NT2/D1 (cell line): ENCODE measurements around the gene FABP6.
"Not testable (repeated sequence)": the region's sequence is repeated elsewhere in the genome, so short reads cannot be mapped to it uniquely, and the experiment has no call there.

Experiments used
- DNase-seq: peaks from one replicate; pipeline ENCODE4 v3.0.0-alpha.2; 2011; ENCODE audit warnings: low read depth, low spot score
- H3K27me3 ChIP-seq: 2 replicates; pipeline ENCODE4 v1.6.0; 2011; ENCODE audit warnings: mild to moderate bottlenecking; ENCODE audit not compliant: insufficient read length, insufficient read depth
- H3K36me3 ChIP-seq: 2 replicates; pipeline ENCODE4 v1.6.1; 2011; ENCODE audit warnings: mild to moderate bottlenecking, low read length, mixed read lengths; ENCODE audit not compliant: insufficient read depth, insufficient read length
- H3K4me1 ChIP-seq: 2 replicates; pipeline ENCODE4 v1.5.1; 2011; ENCODE audit not compliant: insufficient read depth, insufficient read length
- H3K4me3 ChIP-seq: 2 replicates; pipeline ENCODE4 v1.5.1; 2011; ENCODE audit warnings: low read depth; ENCODE audit not compliant: insufficient read length
- H3K9ac ChIP-seq: 2 replicates; pipeline ENCODE4 v1.6.0; 2011; ENCODE audit warnings: low read depth; ENCODE audit not compliant: insufficient read length
- H3K9me3 ChIP-seq: 2 replicates; pipeline ENCODE4 v1.5.1; 2011; ENCODE audit warnings: mild to moderate bottlenecking, low read length; ENCODE audit not compliant: insufficient read depth
- SUZ12 ChIP-seq: IDR thresholded peaks from 2 replicates; pipeline ENCODE4 v1.6.1; 2011; ENCODE audit not compliant: insufficient read length, insufficient read depth; ENCODE audit errors: extremely low read depth
- YY1 ChIP-seq: IDR thresholded peaks from 2 replicates; pipeline ENCODE4 v1.6.1; 2011; ENCODE audit not compliant: insufficient read length, insufficient read depth
- ZNF274 ChIP-seq: IDR thresholded peaks from 2 replicates; pipeline ENCODE4 v1.6.1; 2011; ENCODE audit warnings: mild to moderate bottlenecking, low read depth, low read length

The FABP6 gene

DNA sequence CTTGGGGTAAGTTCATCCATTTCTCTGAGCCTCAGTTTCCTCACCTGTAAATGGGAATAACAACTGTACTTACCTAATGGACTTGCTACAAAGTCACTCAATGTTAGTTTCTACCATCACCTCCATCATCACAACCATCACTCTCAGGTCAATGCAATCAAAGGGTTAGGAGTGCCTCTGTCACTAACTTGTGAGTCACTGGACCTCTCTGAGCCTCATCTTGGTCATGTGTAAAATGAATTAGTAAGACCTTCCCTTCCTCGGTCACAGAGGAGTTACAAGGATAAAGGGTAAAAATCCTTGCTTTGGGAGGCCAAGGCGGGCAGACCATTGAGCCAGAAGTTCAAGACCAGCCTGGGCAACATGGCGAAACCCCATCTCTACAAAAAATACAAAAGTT, 12.8 kb downstream of the FABP6 start:
- Histone ChIP-seq H3K9me3 (no peaks in the 10 kb centered on the region), H3K27me3 (no peaks in the 10 kb centered on the region), H3K4me1 (peaks cover 7% of the 10 kb centered on the region), H3K9ac (no peak overlapping the region), H3K36me3 (no peaks in the 10 kb centered on the region), H3K4me3 (no peak overlapping the region)
- DNase-seq: no peak
- no peak for TF ChIP-seq YY1
- no peak for TF ChIP-seq SUZ12
- TF ChIP-seq ZNF274: no peak

DNA sequence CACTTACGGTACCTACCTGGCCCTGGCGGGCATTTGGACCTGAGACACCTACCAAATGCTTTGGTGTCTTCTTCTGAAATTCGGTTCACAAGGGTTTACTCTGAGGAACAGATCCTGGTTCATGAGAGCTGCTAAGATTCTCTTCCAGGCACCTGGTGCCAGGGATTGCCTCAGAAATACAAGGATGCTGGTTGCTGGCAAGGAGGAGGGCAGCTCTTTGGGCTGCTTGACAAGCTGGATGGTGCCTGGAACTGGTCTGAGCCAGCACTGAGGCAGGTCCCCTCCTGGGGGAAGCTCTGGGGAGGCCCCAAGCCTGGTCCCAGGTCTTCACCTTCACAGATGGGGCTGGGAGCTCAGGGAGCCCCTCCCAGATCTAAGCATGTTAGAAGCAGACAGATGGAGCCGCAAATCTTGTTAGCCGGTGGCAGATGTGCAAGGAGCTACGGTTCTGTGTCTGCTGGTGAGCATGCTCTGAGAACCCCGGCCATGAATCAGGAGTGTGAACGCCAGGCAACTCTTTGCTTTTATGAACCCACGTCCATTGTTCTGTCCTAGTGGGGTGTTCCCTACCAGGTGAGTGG, 16.3 kb downstream of the FABP6 start:
- no peaks in the 10 kb centered on the region for H3K27me3 ChIP-seq
- DNase-seq: no peak
- H3K4me1 ChIP-seq: peaks cover 1% of the 10 kb centered on the region
- H3K9me3 ChIP-seq: no peaks in the 10 kb centered on the region
- H3K9ac ChIP-seq: no peak overlapping the region
- no peak overlapping the region for H3K4me3 ChIP-seq
- H3K36me3 ChIP-seq: no peaks in the 10 kb centered on the region
- TF ChIP-seq SUZ12 (no peak), ZNF274 (no peak), YY1 (no peak)

DNA sequence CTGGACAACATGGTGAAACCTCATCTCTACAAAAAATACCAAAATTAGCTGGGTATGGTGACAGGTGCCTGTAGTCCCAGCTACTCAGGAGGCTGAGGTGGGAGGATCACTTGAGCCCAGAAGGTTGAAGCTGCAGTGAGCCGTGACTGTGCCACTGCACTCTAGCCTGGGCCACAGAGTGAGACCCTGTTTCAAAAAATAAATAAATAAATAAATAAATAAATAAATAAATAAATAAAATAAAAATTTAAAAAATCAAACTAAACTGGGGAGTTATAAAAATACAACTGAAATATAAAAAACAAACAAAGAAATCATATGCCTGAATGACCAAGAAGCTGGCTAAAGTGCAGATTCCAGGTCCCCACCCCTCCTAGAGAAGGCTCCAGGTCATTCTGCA, 20.3 kb downstream of the FABP6 start:
- not testable (repeated sequence) for H3K27me3 ChIP-seq, H3K4me1 ChIP-seq, H3K4me3 ChIP-seq, H3K9me3 ChIP-seq, DNase-seq, H3K9ac ChIP-seq
- peaks cover 26% of the 10 kb centered on the region for H3K36me3 ChIP-seq

DNA sequence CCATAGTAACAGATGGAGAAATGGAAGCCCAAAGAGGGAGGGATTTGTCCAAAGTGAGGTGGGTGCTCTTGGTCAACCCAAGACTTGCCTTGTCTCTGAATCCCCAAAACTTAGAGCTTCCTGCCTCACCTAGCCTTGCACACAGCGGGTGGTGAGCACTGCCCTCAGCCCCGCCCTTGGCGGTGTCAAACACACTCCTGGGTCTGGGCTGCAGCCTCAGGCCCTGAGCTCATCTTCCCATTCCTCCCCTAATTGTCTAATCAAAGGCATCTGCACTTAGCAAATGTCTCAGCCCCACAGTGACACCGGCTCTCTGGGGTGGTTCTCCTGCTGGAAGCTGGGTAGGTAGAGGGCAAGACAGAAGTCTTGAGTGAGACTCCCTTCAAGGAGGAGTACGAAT, 20.9 kb downstream of the FABP6 start:
- Histone ChIP-seq H3K36me3 (peaks cover 28% of the 10 kb centered on the region), H3K4me1 (peaks cover 1% of the 10 kb centered on the region), H3K9me3 (no peaks in the 10 kb centered on the region), H3K9ac (no peak overlapping the region), H3K27me3 (no peaks in the 10 kb centered on the region), H3K4me3 (no peak overlapping the region)
- no peak for TF ChIP-seq SUZ12
- TF ChIP-seq ZNF274: no peak
- TF ChIP-seq YY1: no peak
- DNase-seq: no peak

DNA sequence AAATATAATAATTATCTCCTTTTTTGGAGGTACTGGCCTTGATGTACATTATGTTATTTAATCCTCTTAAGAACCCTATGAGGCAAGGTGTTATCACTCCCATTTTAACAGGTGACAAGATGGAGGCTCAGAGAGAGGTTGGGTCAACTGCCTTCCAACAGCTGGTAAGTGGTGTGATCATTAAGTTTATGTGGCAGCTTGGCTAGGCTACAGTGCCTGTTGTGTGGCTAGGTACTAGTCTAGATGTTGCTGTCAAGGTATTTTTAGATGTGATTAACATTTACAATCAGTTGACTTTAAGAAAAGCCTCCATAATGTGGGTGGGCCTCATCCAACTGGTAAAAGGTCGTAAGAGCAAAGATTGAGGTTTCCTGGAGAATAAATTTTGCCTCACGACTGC, 21.5 kb downstream of the FABP6 start:
- Histone ChIP-seq H3K9me3 (no peaks in the 10 kb centered on the region), H3K9ac (no peak overlapping the region), H3K36me3 (peaks cover 28% of the 10 kb centered on the region), H3K4me1 (peaks cover 1% of the 10 kb centered on the region), H3K4me3 (no peak overlapping the region), H3K27me3 (no peaks in the 10 kb centered on the region)
- no peak for DNase-seq
- TF ChIP-seq SUZ12 (no peak), YY1 (no peak)

DNA sequence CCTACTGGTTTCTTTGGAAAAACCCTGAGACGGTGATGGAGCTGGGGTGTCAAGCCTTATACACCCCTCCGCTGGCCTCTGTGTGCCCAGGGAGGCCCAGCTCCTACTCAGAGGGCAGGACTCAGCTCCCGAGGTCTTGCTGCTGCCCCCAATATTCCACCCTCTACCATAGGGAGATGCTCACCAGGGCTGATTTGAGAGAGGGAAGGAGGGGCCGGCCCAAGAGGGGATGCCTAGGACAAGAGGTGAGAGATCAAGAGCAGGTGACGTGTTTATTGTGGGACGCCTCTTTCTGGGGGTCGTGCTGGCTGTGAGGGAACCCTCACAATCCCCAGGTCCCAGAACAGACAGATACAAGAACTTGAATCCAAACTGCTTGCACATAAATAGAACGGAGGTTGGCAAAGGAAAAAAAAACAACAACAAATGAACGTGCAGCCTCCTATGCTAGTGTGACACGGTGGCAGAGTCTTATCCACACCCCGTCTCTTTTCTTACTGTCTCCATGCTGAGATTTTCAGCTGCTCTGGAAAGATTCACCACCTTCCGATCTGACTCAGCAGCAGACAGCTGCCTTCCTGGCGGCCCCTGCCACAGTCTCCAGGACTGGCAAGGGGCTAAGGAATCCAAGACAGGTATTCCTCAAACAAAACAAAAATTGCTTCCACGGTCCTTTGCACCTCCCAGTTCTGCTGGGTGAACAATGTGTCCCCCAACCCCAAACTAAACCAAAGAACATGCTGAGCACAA, 22.3 kb downstream of the FABP6 start:
- TF ChIP-seq YY1: no peak
- H3K9ac ChIP-seq: no peak overlapping the region
- H3K9me3 ChIP-seq: no peaks in the 10 kb centered on the region
- no peak for DNase-seq
- no peak overlapping the region for H3K4me3 ChIP-seq
- peaks cover 1% of the 10 kb centered on the region for H3K4me1 ChIP-seq
- peaks cover 28% of the 10 kb centered on the region for H3K36me3 ChIP-seq
- no peaks in the 10 kb centered on the region for H3K27me3 ChIP-seq

DNA sequence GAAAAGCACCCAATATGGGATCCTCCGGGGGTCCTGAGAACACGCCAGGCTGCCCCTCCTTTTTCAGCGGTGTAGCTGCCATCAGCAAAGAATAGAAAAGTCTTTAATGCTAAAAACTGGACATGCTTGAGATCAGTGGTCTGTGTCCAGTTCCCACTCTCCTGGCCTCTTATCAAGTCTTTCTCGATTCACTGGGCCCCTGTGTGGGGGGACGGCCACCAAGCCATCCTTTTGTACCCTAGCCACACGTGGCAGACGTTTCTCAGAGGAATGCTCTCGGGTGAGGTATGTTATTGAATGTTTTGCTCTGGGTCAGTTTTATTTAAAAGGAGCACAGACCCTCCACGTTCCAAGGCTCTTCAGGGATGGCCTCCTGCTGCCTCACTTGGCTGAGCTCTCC, 23.6 kb downstream of the FABP6 start:
- H3K27me3 ChIP-seq: no peaks in the 10 kb centered on the region
- no peak for TF ChIP-seq ZNF274
- H3K4me1 ChIP-seq: peaks cover 1% of the 10 kb centered on the region
- H3K4me3 ChIP-seq: no peak overlapping the region
- no peak overlapping the region for H3K9ac ChIP-seq
- DNase-seq: no peak
- H3K9me3 ChIP-seq: no peaks in the 10 kb centered on the region
- H3K36me3 ChIP-seq: peaks cover 28% of the 10 kb centered on the region

DNA sequence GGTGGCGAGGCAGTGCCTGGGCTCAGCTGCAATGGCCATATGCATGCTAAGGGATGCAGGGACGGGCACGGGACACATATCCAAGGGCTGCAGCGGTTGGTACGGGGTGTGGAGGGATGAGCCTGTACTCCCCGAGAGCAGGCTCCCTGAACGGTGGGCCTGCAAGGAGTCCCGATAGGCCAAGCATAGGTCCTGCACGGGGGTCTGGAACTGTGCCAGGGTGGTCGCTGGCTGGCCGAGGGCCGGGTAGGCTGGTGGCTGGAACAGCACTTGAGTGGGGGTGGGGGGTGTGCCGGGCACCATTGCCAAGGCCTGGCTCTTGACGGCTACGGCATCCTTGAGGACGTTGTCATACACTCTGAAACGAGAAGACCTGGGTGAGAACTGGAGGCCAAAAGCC, 24.1 kb downstream of the FABP6 start:
- H3K9me3 ChIP-seq: no peaks in the 10 kb centered on the region
- no peak overlapping the region for H3K4me3 ChIP-seq
- H3K9ac ChIP-seq: no peak overlapping the region
- DNase-seq: no peak
- peaks cover 1% of the 10 kb centered on the region for H3K4me1 ChIP-seq
- peaks cover 33% of the 10 kb centered on the region for H3K36me3 ChIP-seq
- H3K27me3 ChIP-seq: no peaks in the 10 kb centered on the region
- TF ChIP-seq ZNF274 (no peak), SUZ12 (no peak), YY1 (no peak)
